MM.1S (cell line): ENCODE data around the gene PEX1.

Source experiments
- DNase-seq: peaks from one replicate; pipeline ENCODE4 v3.0.0-alpha.2; 2015
- H2AFZ ChIP-seq: fragments of 300-600 bp; sonication (generic); 2 replicates; pipeline ENCODE4 v1.6.0; 2016; ENCODE audit warnings: antibody characterized with exemption, low read length
- H3F3A ChIP-seq: fragments of 300-600 bp; sonication (generic); 2 replicates; pipeline ENCODE4 v1.6.1; 2016; ENCODE audit warnings: mild to moderate bottlenecking, antibody characterized with exemption, low read length, moderate library complexity, mixed read lengths; ENCODE audit not compliant: insufficient read depth
- H3K27ac ChIP-seq: fragments of 300-600 bp; sonication (generic); 2 replicates; pipeline ENCODE4 v1.5.1; 2016; ENCODE audit warnings: mild to moderate bottlenecking, low read length
- H3K27me3 ChIP-seq: fragments of 300-600 bp; sonication (generic); replicated peaks from 2 replicates; pipeline ENCODE4 v1.6.0; 2016; ENCODE audit warnings: low read length; ENCODE audit not compliant: insufficient read depth
- H3K36me3 ChIP-seq: fragments of 300-600 bp; sonication (generic); replicated peaks from 2 replicates; pipeline ENCODE4 v1.6.1; 2016; ENCODE audit warnings: mild to moderate bottlenecking, low read length, mixed read lengths; ENCODE audit not compliant: insufficient read depth
- H3K4me1 ChIP-seq: fragments of 300-600 bp; sonication (generic); 2 replicates; pipeline ENCODE4 v1.6.1; 2016; ENCODE audit warnings: low read length, mixed read lengths
- H3K4me2 ChIP-seq: fragments of 300-600 bp; sonication (generic); 2 replicates; pipeline ENCODE4 v1.6.0; 2016; ENCODE audit warnings: low read depth, low read length
- H3K4me3 ChIP-seq: fragments of 300-600 bp; sonication (generic); 2 replicates; pipeline ENCODE4 v1.5.1; 2016; ENCODE audit warnings: low read length, mixed read lengths
- H3K79me2 ChIP-seq: fragments of 300-600 bp; sonication (generic); 2 replicates; pipeline ENCODE4 v1.6.1; 2016; ENCODE audit warnings: mixed run types, low read length, mixed read lengths
- H3K9ac ChIP-seq: fragments of 300-600 bp; sonication (generic); 2 replicates; pipeline ENCODE4 v1.6.1; 2016; ENCODE audit warnings: low read length, mixed read lengths
- H3K9me2 ChIP-seq: fragments of 300-600 bp; sonication (generic); replicated peaks from 2 replicates; pipeline ENCODE4 v1.6.1; 2016; ENCODE audit warnings: mild to moderate bottlenecking, low read length, mixed read lengths; ENCODE audit not compliant: insufficient read depth
- H3K9me3 ChIP-seq: fragments of 300-600 bp; sonication (generic); replicated peaks from 2 replicates; pipeline ENCODE4 v1.6.1; 2016; ENCODE audit warnings: mild to moderate bottlenecking, low read length, mixed read lengths; ENCODE audit not compliant: insufficient read depth
- H4K20me1 ChIP-seq: fragments of 300-600 bp; sonication (generic); 2 replicates; pipeline ENCODE4 v1.6.1; 2016; ENCODE audit warnings: mild to moderate bottlenecking, low read length, moderate library complexity, mixed read lengths; ENCODE audit not compliant: insufficient read depth
- EZH2 ChIP-seq: fragments of 300-600 bp; sonication (generic); optimal IDR thresholded peaks from 2 replicates; pipeline ENCODE3; 2017; ENCODE audit warnings: low read depth, mild to moderate bottlenecking, antibody characterized with exemption, low read length, mixed read lengths
- EZH2phosphoT487 ChIP-seq: fragments of 300-600 bp; sonication (generic); IDR thresholded peaks from 2 replicates; pipeline ENCODE4 v1.6.1; 2018; ENCODE audit warnings: antibody characterized with exemption, low read length
- TF ChIP-seq, protein P1 (sequence below): fragments of 300-600 bp; sonication (generic); IDR thresholded peaks from 2 replicates; pipeline ENCODE4 v1.5.1; 2016; ENCODE audit warnings: antibody characterized with exemption, low read length, mixed read lengths

PEX1 gene

DNA sequence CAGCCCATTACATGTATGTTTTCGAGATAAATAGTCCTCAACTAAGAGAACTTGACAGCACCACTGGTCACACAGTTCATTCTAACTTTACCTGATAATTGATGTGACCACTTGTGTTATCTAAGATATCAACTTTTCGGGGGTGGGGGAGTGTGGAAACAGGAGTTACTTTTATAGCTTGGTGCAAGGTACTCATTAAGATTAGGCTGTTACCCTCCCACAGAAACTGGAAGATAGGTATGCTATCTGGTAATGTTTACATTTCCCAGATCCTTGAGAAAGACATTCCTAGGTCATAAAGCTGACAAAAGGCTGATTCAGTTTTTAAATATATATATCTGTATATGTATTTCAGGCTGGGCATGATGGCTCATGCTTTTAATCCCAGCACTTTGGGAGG, 61.6 kb downstream of the PEX1 start:
- Histone ChIP-seq H2AFZ (no peak overlapping the region), H4K20me1 (no peaks in the 10 kb centered on the region), H3K27me3 (no peaks in the 10 kb centered on the region), H3F3A (no peaks in the 10 kb centered on the region), H3K36me3 (no peaks in the 10 kb centered on the region), H3K9ac (no peak overlapping the region), H3K79me2 (no peaks in the 10 kb centered on the region), H3K4me2 (no peak overlapping the region), H3K9me3 (no peaks in the 10 kb centered on the region), H3K4me1 (no peaks in the 10 kb centered on the region), H3K27ac (no peak overlapping the region), H3K4me3 (no peak overlapping the region), H3K9me2 (no peaks in the 10 kb centered on the region)
- DNase-seq: no peak
- TF ChIP-seq EZH2: no peak
- TF ChIP-seq EZH2phosphoT487: no peak
- TF ChIP-seq, protein P1, sequence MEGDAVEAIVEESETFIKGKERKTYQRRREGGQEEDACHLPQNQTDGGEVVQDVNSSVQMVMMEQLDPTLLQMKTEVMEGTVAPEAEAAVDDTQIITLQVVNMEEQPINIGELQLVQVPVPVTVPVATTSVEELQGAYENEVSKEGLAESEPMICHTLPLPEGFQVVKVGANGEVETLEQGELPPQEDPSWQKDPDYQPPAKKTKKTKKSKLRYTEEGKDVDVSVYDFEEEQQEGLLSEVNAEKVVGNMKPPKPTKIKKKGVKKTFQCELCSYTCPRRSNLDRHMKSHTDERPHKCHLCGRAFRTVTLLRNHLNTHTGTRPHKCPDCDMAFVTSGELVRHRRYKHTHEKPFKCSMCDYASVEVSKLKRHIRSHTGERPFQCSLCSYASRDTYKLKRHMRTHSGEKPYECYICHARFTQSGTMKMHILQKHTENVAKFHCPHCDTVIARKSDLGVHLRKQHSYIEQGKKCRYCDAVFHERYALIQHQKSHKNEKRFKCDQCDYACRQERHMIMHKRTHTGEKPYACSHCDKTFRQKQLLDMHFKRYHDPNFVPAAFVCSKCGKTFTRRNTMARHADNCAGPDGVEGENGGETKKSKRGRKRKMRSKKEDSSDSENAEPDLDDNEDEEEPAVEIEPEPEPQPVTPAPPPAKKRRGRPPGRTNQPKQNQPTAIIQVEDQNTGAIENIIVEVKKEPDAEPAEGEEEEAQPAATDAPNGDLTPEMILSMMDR: no peak

DNA sequence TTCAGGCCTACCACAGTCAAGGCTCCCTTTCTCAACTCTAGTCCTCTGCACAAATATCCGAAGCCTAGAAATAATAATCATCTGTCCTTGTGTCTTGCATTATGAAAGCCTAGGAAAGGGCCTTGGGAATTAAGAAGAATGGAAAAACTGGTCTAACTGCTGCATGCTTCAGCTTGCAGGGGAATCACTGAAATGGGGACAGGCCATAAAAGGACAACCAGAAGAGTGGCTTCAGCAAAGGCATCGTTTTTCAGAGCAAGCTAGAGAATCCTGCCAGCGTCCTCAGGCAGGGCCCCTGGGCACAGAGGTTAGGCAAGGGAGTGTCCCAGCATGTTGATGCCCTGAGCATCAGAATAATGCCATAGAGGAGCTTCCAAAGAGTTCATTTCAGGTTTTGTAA, 63.8 kb downstream of the PEX1 start:
- H3K4me3 ChIP-seq: no peak overlapping the region
- H3K79me2 ChIP-seq: no peaks in the 10 kb centered on the region
- H3K4me1 ChIP-seq: no peaks in the 10 kb centered on the region
- H3K9me2 ChIP-seq: no peaks in the 10 kb centered on the region
- H3K9me3 ChIP-seq: no peaks in the 10 kb centered on the region
- no peak overlapping the region for H3K9ac ChIP-seq
- no peak overlapping the region for H3K4me2 ChIP-seq
- no peak overlapping the region for H2AFZ ChIP-seq
- no peak for DNase-seq
- no peak overlapping the region for H3K27ac ChIP-seq
- H3F3A ChIP-seq: no peaks in the 10 kb centered on the region
- no peaks in the 10 kb centered on the region for H4K20me1 ChIP-seq
- H3K27me3 ChIP-seq: no peaks in the 10 kb centered on the region
- H3K36me3 ChIP-seq: no peaks in the 10 kb centered on the region
- TF ChIP-seq EZH2: no peak
- TF ChIP-seq, protein P1: no peak
- no peak for TF ChIP-seq EZH2phosphoT487

- no peak overlapping the region for H3K4me2 ChIP-seq
- H3K4me1 ChIP-seq: no peaks in the 10 kb centered on the region
- no peaks in the 10 kb centered on the region for H4K20me1 ChIP-seq
- no peaks in the 10 kb centered on the region for H3K36me3 ChIP-seq
- H3K4me3 ChIP-seq: no peak overlapping the region
- no peaks in the 10 kb centered on the region for H3F3A ChIP-seq
- no peaks in the 10 kb centered on the region for H3K9me2 ChIP-seq
- H3K9ac ChIP-seq: no peak overlapping the region
- no peak for DNase-seq
- H2AFZ ChIP-seq: no peak overlapping the region
- H3K27ac ChIP-seq: no peak overlapping the region
- H3K79me2 ChIP-seq: no peaks in the 10 kb centered on the region
- no peaks in the 10 kb centered on the region for H3K27me3 ChIP-seq
- H3K9me3 ChIP-seq: no peaks in the 10 kb centered on the region
- no peak for TF ChIP-seq EZH2phosphoT487
- TF ChIP-seq EZH2: no peak
- TF ChIP-seq, protein P1: no peak
Observed at GRCh38 chr7:92462560-92462959, 65.8 kb downstream of the PEX1 start.
